Neural progenitor cell (in vitro differentiated cells): ENCODE measurements around the gene MGLL. TPM values are rescaled to one million over a fixed set of nuclear protein-coding genes. Genes with fewer than 3 reads are reported as not detected.

Source experiments
- DNase-seq: peaks from one replicate; pipeline ENCODE4 v3.0.0-alpha.2; 2016; ENCODE audit warnings: low spot score
- H2AFZ ChIP-seq: fragments of 200-600 bp; sonication (generic); replicated peaks from 2 replicates; pipeline ENCODE4 v1.6.1; 2016; ENCODE audit warnings: antibody characterized with exemption
- H3F3A ChIP-seq: fragments of 200-600 bp; sonication (generic); 2 replicates; pipeline ENCODE4 v1.6.1; 2016; ENCODE audit warnings: antibody characterized with exemption, low read depth
- H3K27ac ChIP-seq: fragments of 200-600 bp; sonication (generic); 2 replicates; pipeline ENCODE4 v1.5.1; 2016; ENCODE audit warnings: mild to moderate bottlenecking
- H3K27me3 ChIP-seq: fragments of 200-600 bp; sonication (generic); 2 replicates; pipeline ENCODE4 v1.6.1; 2016; ENCODE audit warnings: mild to moderate bottlenecking, moderate library complexity
- H3K36me3 ChIP-seq: fragments of 200-600 bp; sonication (generic); 2 replicates; pipeline ENCODE4 v1.5.1; 2016
- H3K4me1 ChIP-seq: fragments of 200-600 bp; sonication (generic); 2 replicates; pipeline ENCODE4 v1.6.1; 2016; ENCODE audit warnings: mixed run types
- H3K4me2 ChIP-seq: fragments of 200-600 bp; sonication (generic); 2 replicates; pipeline ENCODE4 v1.6.1; 2016
- H3K4me3 ChIP-seq: fragments of 200-600 bp; sonication (generic); 2 replicates; pipeline ENCODE4 v1.5.1; 2016
- H3K79me2 ChIP-seq: fragments of 200-600 bp; sonication (generic); 2 replicates; pipeline ENCODE4 v1.6.1; 2016; ENCODE audit warnings: low read depth
- H3K9ac ChIP-seq: fragments of 200-600 bp; sonication (generic); 2 replicates; pipeline ENCODE4 v1.6.1; 2016
- H3K9me3 ChIP-seq: fragments of 200-600 bp; sonication (generic); 2 replicates; pipeline ENCODE4 v1.5.1; 2016; ENCODE audit warnings: low read depth
- H4K20me1 ChIP-seq: fragments of 200-600 bp; sonication (generic); 2 replicates; pipeline ENCODE4 v1.6.1; 2016; ENCODE audit warnings: low read depth
- H3K27ac Mint-ChIP-seq: 3 replicates; pipeline ENCODE4 v1.8.0; 2021; ENCODE audit warnings: mixed read lengths
- H3K27me3 Mint-ChIP-seq: 2 replicates; pipeline ENCODE4 v1.8.0; 2022; ENCODE audit warnings: low read depth, mild to moderate bottlenecking, inconsistent platforms, moderate library complexity, mixed read lengths; ENCODE audit not compliant: insufficient read depth
- H3K36me3 Mint-ChIP-seq: 3 replicates; pipeline ENCODE4 v1.8.0; 2021; ENCODE audit warnings: mixed read lengths
- H3K4me1 Mint-ChIP-seq: 3 replicates; pipeline ENCODE4 v1.8.0; 2021; ENCODE audit warnings: mixed read lengths
- H3K4me3 Mint-ChIP-seq: 3 replicates; pipeline ENCODE4 v1.8.0; 2021; ENCODE audit warnings: mild to moderate bottlenecking, moderate library complexity, mixed read lengths
- H3K9me3 Mint-ChIP-seq: 3 replicates; pipeline ENCODE4 v1.8.0; 2020; ENCODE audit warnings: mixed read lengths
- EZH2 ChIP-seq: fragments of 200-600 bp; sonication (generic); IDR thresholded peaks from 2 replicates; pipeline ENCODE4 v1.6.1; 2017; ENCODE audit warnings: antibody characterized with exemption, mild to moderate bottlenecking, moderate library complexity
- EZH2phosphoT487 ChIP-seq: fragments of 200-600 bp; sonication (generic); IDR thresholded peaks from 2 replicates; pipeline ENCODE4 v1.6.1; 2017; ENCODE audit warnings: antibody characterized with exemption
- total RNA-seq: library from RNA; depleted of rRNA; stranded (reverse); fragments of >200 nt; gene quantifications from 2 replicates; pipeline ENCODE4 v1.2.3, GENCODE V29; 2015; ENCODE audit warnings: low replicate concordance
- TF ChIP-seq, protein P1 (sequence below): fragments of 200-600 bp; sonication (generic); IDR thresholded peaks from 2 replicates; pipeline ENCODE4 v1.5.1; 2017; ENCODE audit warnings: antibody characterized with exemption, mild to moderate bottlenecking

MGLL gene
- total RNA-seq, 1 donor from 2014 or later, result 0.15 TPM

GRCh38 chr3:127645371-127646015, 176.8 kb downstream of the MGLL start:
- no peak overlapping the region for H2AFZ ChIP-seq
- H3K27ac ChIP-seq, result no peak overlapping the region
- no peaks in the 10 kb centered on the region for H3K79me2 ChIP-seq
- H3K4me2 ChIP-seq, result no peak overlapping the region
- H3K9me3 ChIP-seq, result no peaks in the 10 kb centered on the region
- H3K27ac Mint-ChIP-seq, result no peak overlapping the region
- H3K4me1 ChIP-seq, result peaks cover 15% of the 10 kb centered on the region
- H4K20me1 ChIP-seq, result no peaks in the 10 kb centered on the region
- TF ChIP-seq, protein P1, sequence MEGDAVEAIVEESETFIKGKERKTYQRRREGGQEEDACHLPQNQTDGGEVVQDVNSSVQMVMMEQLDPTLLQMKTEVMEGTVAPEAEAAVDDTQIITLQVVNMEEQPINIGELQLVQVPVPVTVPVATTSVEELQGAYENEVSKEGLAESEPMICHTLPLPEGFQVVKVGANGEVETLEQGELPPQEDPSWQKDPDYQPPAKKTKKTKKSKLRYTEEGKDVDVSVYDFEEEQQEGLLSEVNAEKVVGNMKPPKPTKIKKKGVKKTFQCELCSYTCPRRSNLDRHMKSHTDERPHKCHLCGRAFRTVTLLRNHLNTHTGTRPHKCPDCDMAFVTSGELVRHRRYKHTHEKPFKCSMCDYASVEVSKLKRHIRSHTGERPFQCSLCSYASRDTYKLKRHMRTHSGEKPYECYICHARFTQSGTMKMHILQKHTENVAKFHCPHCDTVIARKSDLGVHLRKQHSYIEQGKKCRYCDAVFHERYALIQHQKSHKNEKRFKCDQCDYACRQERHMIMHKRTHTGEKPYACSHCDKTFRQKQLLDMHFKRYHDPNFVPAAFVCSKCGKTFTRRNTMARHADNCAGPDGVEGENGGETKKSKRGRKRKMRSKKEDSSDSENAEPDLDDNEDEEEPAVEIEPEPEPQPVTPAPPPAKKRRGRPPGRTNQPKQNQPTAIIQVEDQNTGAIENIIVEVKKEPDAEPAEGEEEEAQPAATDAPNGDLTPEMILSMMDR, result no peak
- TF ChIP-seq EZH2 (no peak), EZH2phosphoT487 (no peak)
- H3K36me3 Mint-ChIP-seq, result peaks cover 7% of the 10 kb centered on the region
- H3K27me3 ChIP-seq, result no peaks in the 10 kb centered on the region
- peaks cover 8% of the 10 kb centered on the region for H3F3A ChIP-seq
- no peaks in the 10 kb centered on the region for H3K9me3 Mint-ChIP-seq
- peaks cover 7% of the 10 kb centered on the region for H3K4me1 Mint-ChIP-seq
- no peaks in the 10 kb centered on the region for H3K36me3 ChIP-seq
- no peak overlapping the region for H3K4me3 Mint-ChIP-seq
- no peak for DNase-seq
- H3K9ac ChIP-seq, result no peak overlapping the region
- no peak overlapping the region for H3K4me3 ChIP-seq
- peaks cover 2% of the 10 kb centered on the region for H3K27me3 Mint-ChIP-seq

GRCh38 chr3:127644641-127645370, 177.5 kb downstream of the MGLL start:
- Histone ChIP-seq H3K36me3 (no peaks in the 10 kb centered on the region), H3K9ac (no peak overlapping the region), H3K4me3 (no peak overlapping the region), H2AFZ (no peak overlapping the region), H3K27ac (no peak overlapping the region), H3K9me3 (no peaks in the 10 kb centered on the region), H3F3A (peaks cover 8% of the 10 kb centered on the region), H3K79me2 (no peaks in the 10 kb centered on the region), H3K27me3 (no peaks in the 10 kb centered on the region), H3K4me1 (peaks cover 15% of the 10 kb centered on the region), H3K4me2 (no peak overlapping the region), H4K20me1 (no peaks in the 10 kb centered on the region)
- no peak for DNase-seq
- peaks cover 8% of the 10 kb centered on the region for H3K4me1 Mint-ChIP-seq
- H3K36me3 Mint-ChIP-seq, result peaks cover 7% of the 10 kb centered on the region
- no peak overlapping the region for H3K4me3 Mint-ChIP-seq
- no peaks in the 10 kb centered on the region for H3K9me3 Mint-ChIP-seq
- TF ChIP-seq, protein P1, result no peak
- TF ChIP-seq EZH2, result no peak
- no peak for TF ChIP-seq EZH2phosphoT487
- H3K27ac Mint-ChIP-seq, result no peak overlapping the region
- peaks cover 2% of the 10 kb centered on the region for H3K27me3 Mint-ChIP-seq

DNA sequence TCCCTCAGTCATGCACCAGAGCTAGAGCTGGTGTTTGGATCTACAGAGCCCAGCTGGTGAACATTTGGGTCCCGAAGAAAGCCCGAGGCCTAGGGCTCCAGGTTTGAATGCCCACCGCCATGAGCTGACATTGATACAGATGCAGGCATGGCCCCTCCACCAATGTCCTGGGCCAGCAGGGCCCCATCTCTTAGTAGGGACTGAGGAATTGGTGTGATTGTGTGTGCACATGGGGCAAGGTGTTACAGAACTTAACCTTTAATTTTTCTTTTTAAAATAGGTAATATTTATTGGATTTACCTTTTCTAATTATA, 182.3 kb downstream of the MGLL start:
- H3K36me3 Mint-ChIP-seq, result peaks cover 4% of the 10 kb centered on the region
- TF ChIP-seq, protein P1, result no peak
- TF ChIP-seq EZH2phosphoT487 (no peak), EZH2 (no peak)
- H3K9me3 Mint-ChIP-seq, result no peaks in the 10 kb centered on the region
- H3K4me3 Mint-ChIP-seq, result no peak overlapping the region
- H3K36me3 ChIP-seq, result no peaks in the 10 kb centered on the region
- peaks cover 9% of the 10 kb centered on the region for H3K4me1 Mint-ChIP-seq
- no peaks in the 10 kb centered on the region for H3K9me3 ChIP-seq
- H3K4me2 ChIP-seq, result no peak overlapping the region
- DNase-seq, result no peak
- no peak overlapping the region for H2AFZ ChIP-seq
- no peaks in the 10 kb centered on the region for H3F3A ChIP-seq
- H3K27me3 Mint-ChIP-seq, result no peaks in the 10 kb centered on the region
- no peak overlapping the region for H3K27ac ChIP-seq
- no peak overlapping the region for H3K27ac Mint-ChIP-seq
- no peaks in the 10 kb centered on the region for H4K20me1 ChIP-seq
- H3K9ac ChIP-seq, result no peak overlapping the region
- no peaks in the 10 kb centered on the region for H3K27me3 ChIP-seq
- no peaks in the 10 kb centered on the region for H3K79me2 ChIP-seq
- no peaks in the 10 kb centered on the region for H3K4me1 ChIP-seq
- H3K4me3 ChIP-seq, result no peak overlapping the region
